Testis (tissue), 3 donors: ENCODE measurements around the gene SETX. TPM values are rescaled to one million over a fixed set of nuclear protein-coding genes. Genes with fewer than 3 reads are reported as not detected.

Experiments
- DNase-seq: peaks from one replicate; pipeline ENCODE4 v3.0.0-alpha.2; 2019
- H3K27ac ChIP-seq, 2 donors: fragments of 200-600 bp; sonication (generic); one replicate each; pipeline ENCODE4 v1.5.1; 2019
- H3K27me3 ChIP-seq: fragments of 200-600 bp; sonication (generic); one replicate; pipeline ENCODE4 v1.5.1; 2019
- H3K36me3 ChIP-seq: fragments of 200-600 bp; sonication (generic); one replicate; pipeline ENCODE4 v1.5.1; 2017; ENCODE audit warnings: low read depth; ENCODE audit errors: missing control alignments
- H3K4me1 ChIP-seq: fragments of 200-600 bp; sonication (generic); one replicate; pipeline ENCODE4 v1.5.1; 2019
- H3K4me3 ChIP-seq, 2 donors: fragments of 200-600 bp; sonication (generic); one replicate each; pipeline ENCODE4 v1.5.1; 2017 to 2019
- H3K9me3 ChIP-seq: fragments of 200-600 bp; sonication (generic); one replicate; pipeline ENCODE4 v1.5.1; 2017
- CTCF ChIP-seq, 3 experiments: fragments of 450-650 bp in 2 of 3; fragments of 200-600 bp in 1 of 3; sonication (generic) in 1 of 3; IDR thresholded peaks; one replicate each; pipeline ENCODE4 v1.5.1; 2016 to 2019; ENCODE audit warnings: antibody characterized with exemption in 3 of 3, mild to moderate bottlenecking in 2 of 3, moderate library complexity in 1 of 3
- POLR2A ChIP-seq: fragments of 450-650 bp; IDR thresholded peaks from one replicate; pipeline ENCODE4 v1.6.1; 2017; ENCODE audit warnings: antibody characterized with exemption, mild to moderate bottlenecking, moderate library complexity
- WGBS, 2 donors: methylation state at CpG; one replicate each; pipeline ENCODE4 v1.1.5; 2018; 5-methylcytosine and 5-hydroxymethylcytosine counted together
- intact Hi-C: fragments of 100-400 bp; cut with DNase I; formaldehyde crosslinking; loops from one replicate; pipeline ENCODE4 v1.15.1; 2023; ENCODE audit warnings: low total_unique reads
- polyA plus RNA-seq: library from polyadenylated mRNA; stranded (reverse); fragments of 350-450 nt; fragmentation: Illumina TruSeq; extraction: RNeasy Lipid Tissue Mini Kit (QIAGEN cat#74804); gene quantifications from one replicate; pipeline ENCODE4 v1.2.3, GENCODE V29; 2014; ENCODE audit warnings: low read depth, low replicate concordance; ENCODE audit not compliant: insufficient read depth
- total RNA-seq, 2 donors: library from RNA; depleted of rRNA; stranded (reverse); fragments of >200 nt; gene quantifications; one replicate each; pipeline ENCODE4 v1.2.3, GENCODE V29; 2016

Gene SETX
- total and polyA plus RNA-seq, 3 donors from 2014 or later = 74.1 to 157 (median 109) TPM

GRCh38 chr9:132341177-132341840 lies 13.5 kb downstream of the SETX start:
- TF ChIP-seq POLR2A = no peak
- TF ChIP-seq CTCF (IDR thresholded peaks at IDR 0.05) = no peak
- no peak for DNase-seq
- Histone ChIP-seq H3K27ac (no peak overlapping the region), H3K4me3 (no peak overlapping the region), H3K9me3 (no peaks in the 10 kb centered on the region), H3K36me3 (no peaks in the 10 kb centered on the region), H3K4me1 (no peaks in the 10 kb centered on the region), H3K27me3 (no peaks in the 10 kb centered on the region)
- intact Hi-C loops = no loop called here
- WGBS, 2 donors = 94 to 97% methylated on average over 9 of the region's 9 CpGs

DNA sequence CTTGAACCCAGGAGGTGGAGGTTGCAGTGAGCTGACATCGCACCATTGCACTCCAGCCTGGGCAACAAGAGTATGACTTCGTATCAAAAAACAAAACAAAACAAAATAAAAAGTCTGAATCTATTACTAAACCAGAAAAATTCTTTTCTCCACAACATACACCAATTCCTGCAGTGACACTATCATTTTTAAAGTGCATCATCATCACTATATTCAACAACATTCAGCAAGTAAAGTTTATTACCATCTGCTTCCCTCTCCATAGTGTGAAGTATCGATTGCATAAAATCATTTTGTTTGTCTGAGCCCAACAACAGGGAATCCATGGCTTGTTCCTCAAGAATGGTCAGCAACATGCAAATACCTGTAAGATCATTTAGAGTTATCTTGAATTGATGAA lies 20.4 kb downstream of the SETX start:
- intact Hi-C loops = no loop called here
- DNase-seq = no peak
- Histone ChIP-seq H3K36me3 (peaks cover 5% of the 10 kb centered on the region), H3K27me3 (no peaks in the 10 kb centered on the region), H3K4me1 (no peaks in the 10 kb centered on the region), H3K27ac (no peak overlapping the region), H3K4me3 (no peak overlapping the region), H3K9me3 (no peaks in the 10 kb centered on the region)
- WGBS, 2 donors = 96% methylated on average over 3 of the region's 3 CpGs
- TF ChIP-seq CTCF (IDR thresholded peaks at IDR 0.05) (no peak), POLR2A (no peak)

GRCh38 chr9:132333556-132333955 lies 21.2 kb downstream of the SETX start:
- H3K36me3 ChIP-seq = peaks cover 5% of the 10 kb centered on the region
- intact Hi-C loops = no loop called here

GRCh38 chr9:132328580-132328979 lies 26.2 kb downstream of the SETX start:
- Histone ChIP-seq H3K27me3 (no peaks in the 10 kb centered on the region), H3K9me3 (no peaks in the 10 kb centered on the region), H3K4me3 (no peak overlapping the region), H3K4me1 (no peaks in the 10 kb centered on the region), H3K36me3 (peaks cover 5% of the 10 kb centered on the region), H3K27ac (no peak overlapping the region)
- WGBS, 2 donors = 97 to 99% methylated on average over 4 of the region's 4 CpGs
- intact Hi-C loops = no loop called here
- TF ChIP-seq CTCF (IDR thresholded peaks at IDR 0.05) (no peak), POLR2A (no peak)
- no peak for DNase-seq

More at GRCh38 chr9:132333556-132333955, 21.2 kb downstream of the SETX start:
- H3K4me1 ChIP-seq = no peaks in the 10 kb centered on the region
- H3K27ac ChIP-seq = no peak overlapping the region
- TF ChIP-seq POLR2A (no peak), CTCF (IDR thresholded peaks at IDR 0.05) (no peak)
- 73 to 86% methylated on average over 1 of the region's 1 CpG for WGBS, 2 donors
- no peak overlapping the region for H3K4me3 ChIP-seq
- no peaks in the 10 kb centered on the region for H3K27me3 ChIP-seq
- DNase-seq = no peak
- no peaks in the 10 kb centered on the region for H3K9me3 ChIP-seq

GRCh38 chr9:132327537-132327936 lies 27.2 kb downstream of the SETX start:
- no peaks in the 10 kb centered on the region for H3K27me3 ChIP-seq
- no peak for DNase-seq
- WGBS, 2 donors = 97% methylated on average over 6 of the region's 6 CpGs
- no peak overlapping the region for H3K27ac ChIP-seq
- H3K36me3 ChIP-seq = peaks cover 5% of the 10 kb centered on the region
- TF ChIP-seq CTCF (IDR thresholded peaks at IDR 0.05) (no peak), POLR2A (no peak)
- H3K4me1 ChIP-seq = no peaks in the 10 kb centered on the region
- H3K9me3 ChIP-seq = no peaks in the 10 kb centered on the region
- H3K4me3 ChIP-seq = no peak overlapping the region
- intact Hi-C loops = no loop called here
